GM18858 (cell line): Measurements from ENCODE around the gene TAF1B.
"Not testable (repeated sequence)": the region's sequence is repeated elsewhere in the genome, so short reads cannot be mapped to it uniquely, and the experiment has no call there.

Experiments used
- ATAC-seq: cut with Tn5 transposase; IDR thresholded peaks from one replicate; pipeline ENCODE4 v1.9.1; 2021; ENCODE audit not compliant: unreplicated experiment

The TAF1B gene

DNA sequence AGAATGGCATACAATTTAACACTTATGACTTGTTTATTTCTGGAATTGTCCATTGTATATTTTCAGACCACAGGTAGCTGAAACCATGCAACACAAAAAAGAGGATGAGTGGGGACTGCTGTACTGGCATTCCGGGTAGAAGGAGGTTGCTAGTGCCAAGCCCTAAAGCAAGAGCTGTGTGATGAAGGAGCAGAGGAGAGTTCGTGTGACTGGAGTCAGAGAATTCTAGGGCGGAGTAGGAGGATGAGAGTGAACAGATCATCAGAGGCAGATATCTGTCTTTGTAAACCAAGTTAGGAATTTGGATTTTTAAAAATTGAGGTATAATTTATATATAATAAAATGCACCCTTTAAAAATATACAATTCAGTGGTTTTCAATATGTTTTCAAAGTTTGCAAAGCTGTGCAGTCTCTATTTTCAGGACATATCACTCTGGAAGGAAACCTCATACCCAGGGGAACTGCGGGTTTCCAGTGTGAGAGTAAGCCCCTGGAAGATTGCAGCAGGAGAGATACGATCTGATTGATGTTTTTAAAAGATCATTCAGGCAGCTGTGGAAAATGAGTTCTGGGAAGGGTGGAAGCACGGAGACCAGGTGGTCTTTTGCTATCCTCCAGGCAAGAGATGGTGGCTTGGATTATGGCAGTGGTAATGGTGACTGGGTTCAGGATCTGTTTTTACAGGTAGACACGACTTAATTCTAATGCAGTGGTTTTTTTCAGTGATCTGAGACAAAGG lies 36.4 kb downstream of the TAF1B start:
- ATAC-seq: no peak

GRCh38 chr2:9883897-9884296 lies 40.6 kb downstream of the TAF1B start:
- no peak for ATAC-seq

GRCh38 chr2:9884436-9884835 lies 41.2 kb downstream of the TAF1B start:
- ATAC-seq: no peak

DNA sequence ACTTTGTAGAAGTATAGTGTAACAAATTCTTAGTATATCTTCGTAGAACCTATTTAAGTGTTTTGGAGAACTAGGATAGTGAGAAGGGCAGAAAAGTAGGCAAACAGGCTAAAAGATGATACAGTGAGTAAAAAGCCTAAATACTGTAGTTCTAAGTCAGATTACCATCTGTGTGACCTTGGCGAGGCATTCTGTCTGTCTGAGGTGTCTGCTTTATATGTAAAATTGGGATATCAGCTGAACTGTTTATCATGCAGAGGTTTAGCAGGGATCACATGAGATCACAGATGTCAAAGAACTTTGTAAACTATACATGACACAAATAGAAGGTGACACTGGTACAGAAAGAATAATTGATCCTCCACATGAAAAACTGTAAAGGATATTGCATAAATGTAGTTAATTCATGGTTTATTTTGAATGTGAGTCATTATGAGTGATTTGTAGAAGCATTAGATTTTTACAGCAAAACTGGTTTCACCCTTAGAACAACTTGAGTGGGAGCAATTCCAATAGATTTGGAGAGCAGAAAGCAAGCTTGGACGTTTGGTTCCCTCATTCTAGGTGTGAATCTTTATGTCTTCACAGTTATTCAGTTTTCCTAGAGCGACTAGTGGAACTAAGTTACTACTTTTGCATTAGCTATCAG lies 41.9 kb downstream of the TAF1B start:
- ATAC-seq: no peak

DNA sequence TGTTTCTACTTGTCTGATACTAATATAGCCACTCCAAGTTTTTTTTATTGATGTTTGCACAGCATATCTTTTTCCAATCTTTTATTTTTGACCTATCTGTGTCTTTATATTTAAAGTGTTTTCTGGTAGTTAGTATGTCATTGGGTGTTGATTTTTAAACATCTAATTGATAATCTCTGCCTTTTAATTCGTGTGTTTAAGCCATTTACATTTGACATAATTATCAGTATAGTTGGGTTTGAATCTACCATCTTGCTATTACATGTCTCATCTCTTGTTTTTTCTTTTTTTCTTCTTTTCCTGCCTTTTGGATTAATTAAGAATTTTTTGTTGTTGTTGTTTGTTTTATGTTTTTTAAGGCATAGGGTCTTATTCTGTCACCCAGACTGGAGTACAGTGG lies 44.2 kb downstream of the TAF1B start:
- no peak for ATAC-seq

GRCh38 chr2:9889812-9890261 lies 46.6 kb downstream of the TAF1B start:
- ATAC-seq: no peak

GRCh38 chr2:9892236-9892635 lies 49.0 kb downstream of the TAF1B start:
- no peak for ATAC-seq

DNA sequence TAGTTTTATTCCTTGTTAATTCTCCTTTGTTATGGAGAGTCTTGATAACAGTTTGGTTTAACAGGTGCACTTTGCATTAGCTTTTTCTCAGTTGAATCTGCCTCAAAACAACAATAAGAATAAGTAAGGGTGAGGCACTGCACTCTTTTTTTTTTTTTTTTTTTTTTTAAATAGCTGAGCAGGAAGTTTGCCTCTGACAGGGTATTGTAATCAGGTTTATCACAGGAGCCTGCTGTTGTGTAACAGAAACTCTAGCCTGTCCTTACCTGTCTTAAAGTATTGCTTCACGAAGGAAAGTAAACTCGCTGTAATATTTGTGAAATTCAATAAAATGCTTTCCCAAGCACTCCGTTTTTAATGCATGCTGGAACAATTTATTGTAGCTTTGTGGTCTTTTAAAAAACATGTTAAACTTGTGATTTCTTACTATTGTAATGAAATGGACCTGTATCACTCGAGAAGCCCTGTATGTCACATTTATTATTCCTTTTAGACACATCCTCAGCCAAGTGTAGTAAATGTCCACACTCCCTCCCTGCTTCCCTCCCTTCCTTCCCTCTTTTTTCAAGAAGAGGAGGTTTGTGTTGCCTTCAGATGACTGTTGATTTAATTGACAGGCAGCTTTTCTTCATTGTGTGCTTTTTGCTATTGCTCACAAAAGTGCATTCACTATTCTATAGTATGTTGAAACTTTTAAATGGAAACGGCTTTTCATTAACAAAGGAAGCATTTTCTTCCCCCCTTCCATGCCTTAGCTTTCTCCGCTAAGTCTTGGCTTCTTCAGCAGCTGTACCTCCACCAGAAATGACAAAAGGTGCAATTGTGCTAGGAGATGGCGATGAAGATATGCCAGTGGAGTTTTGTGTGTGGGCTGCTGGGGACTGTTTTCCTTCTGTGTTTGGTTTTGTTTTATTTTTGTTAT lies 52.7 kb downstream of the TAF1B start:
- no peak for ATAC-seq

GRCh38 chr2:9897331-9897737 lies 54.1 kb downstream of the TAF1B start:
- ATAC-seq: peak; percentile 53

GRCh38 chr2:9897846-9898245 lies 54.6 kb downstream of the TAF1B start:
- no peak for ATAC-seq

DNA sequence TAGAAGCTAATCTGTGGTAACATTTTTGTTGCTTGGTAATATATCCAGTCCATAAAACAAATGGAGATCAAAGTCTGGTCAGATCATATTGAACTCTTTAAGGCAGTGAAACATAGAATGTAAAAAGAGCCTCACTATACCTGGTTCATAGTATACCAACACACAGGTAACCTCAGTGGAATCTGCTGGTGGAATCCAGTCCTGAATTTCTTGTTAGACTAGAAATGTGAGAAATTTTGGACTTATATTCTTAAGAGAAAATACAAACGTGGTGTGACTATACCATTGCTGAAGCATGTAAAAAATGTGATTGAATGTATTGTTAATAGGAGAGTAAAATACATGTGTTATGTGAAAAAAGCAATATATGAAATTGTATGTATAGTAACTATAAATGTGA lies 62.1 kb downstream of the TAF1B start:
- no peak for ATAC-seq

DNA sequence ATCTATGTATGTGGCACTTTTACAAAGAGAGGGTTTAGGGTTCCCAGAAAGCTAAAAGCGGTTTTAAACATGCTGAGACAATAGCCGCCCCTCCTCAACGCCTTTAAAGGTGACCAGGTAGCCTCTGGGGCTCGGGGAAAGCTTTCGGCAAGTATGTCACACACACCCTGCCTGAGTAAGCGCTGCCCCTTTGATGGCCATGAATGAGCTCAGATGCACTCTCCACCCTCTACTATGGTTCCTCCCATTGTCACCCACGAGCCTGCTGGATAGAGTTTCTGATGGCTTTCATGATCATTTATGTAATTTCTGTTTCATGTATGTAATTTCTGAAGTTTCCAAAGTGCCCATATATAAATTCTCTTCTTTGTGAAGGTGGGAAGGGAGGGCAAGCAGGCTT lies 64.1 kb downstream of the TAF1B start:
- no peak for ATAC-seq

GRCh38 chr2:9908639-9909038 lies 65.4 kb downstream of the TAF1B start:
- no peak for ATAC-seq

GRCh38 chr2:9909106-9909505 lies 65.8 kb downstream of the TAF1B start:
- no peak for ATAC-seq

DNA sequence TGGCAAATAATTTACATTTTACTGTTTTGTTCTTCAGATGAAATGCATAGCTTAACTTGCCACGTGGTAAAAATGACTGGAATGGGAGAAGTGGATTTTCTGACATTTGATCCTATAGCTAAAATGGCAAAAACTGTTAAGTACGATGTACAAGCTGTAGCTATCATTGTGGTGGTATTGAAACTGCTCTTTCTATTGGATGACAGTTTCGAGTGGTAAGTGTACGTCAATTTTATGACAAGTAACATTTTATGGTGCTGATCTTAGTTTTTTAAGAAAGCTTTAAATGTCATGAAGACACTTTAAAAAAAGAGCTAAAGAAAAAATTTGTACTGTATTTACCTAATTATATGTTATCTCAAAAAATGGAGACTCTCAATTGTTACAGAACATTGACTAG lies 67.4 kb downstream of the TAF1B start:
- ATAC-seq: no peak

- no peak for ATAC-seq
Measured at GRCh38 chr2:9912468-9912867, 69.2 kb downstream of the TAF1B start.

- ATAC-seq: peak; percentile 99
Measured at GRCh38 chr2:9914384-9915065, 71.3 kb downstream of the TAF1B start.

DNA sequence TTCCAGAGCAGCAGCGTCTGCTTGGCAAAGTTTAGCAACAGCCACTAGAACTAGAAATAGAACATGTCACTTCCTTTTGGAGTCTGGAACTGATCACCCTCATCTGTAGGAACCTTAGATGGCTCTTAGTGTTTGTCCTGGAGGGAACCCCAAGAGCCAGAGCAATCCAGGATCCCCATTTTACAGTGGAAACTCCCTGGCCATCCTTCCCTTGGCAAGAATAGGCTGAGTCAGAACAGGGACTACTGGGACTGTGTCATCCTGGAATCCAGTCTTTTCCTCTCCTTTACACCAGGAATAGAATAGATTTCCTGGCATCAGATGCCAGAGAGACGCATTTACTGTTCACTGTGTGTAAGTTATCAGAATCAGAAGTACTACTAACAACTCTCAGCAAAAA lies 75.0 kb downstream of the TAF1B start:
- ATAC-seq: no peak

DNA sequence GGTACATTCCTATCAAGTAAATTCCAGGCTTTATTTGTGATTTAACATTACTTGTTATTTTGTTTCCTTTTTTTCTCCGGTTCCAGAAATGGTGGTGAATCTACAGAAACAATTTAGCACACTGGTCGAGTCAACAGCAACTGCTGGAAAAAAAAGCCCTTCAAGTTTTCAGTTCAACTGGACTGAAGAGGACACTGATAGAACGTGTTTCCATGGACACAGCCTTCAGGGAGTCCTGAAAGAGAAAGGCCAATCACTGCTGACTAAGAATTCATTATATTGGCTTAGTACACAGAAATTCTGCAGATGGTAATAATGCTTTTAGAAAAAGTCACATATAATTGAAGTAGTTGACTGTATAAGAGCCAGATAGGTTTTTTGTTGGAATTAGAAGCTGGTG lies 76.2 kb downstream of the TAF1B start:
- ATAC-seq: no peak

DNA sequence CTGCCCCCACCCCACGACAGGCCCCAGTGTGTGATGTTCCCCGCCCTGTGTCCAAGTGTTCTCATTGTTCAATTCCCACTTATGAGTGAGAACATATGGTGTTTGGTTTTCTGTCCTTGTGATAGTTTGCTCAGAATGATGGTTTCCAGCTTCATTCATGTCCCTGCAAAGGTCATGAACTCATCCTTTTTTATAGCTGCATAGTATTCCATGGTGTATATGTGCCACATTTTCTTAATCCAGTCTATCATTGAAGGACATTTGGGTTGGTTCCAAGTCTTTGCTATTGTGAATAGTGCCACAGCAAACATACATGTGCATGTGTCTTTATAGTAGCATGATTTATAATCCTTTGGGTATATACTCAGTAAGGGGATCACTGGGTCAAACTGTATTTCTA lies 83.7 kb downstream of the TAF1B start:
- ATAC-seq: not testable (repeated sequence)

DNA sequence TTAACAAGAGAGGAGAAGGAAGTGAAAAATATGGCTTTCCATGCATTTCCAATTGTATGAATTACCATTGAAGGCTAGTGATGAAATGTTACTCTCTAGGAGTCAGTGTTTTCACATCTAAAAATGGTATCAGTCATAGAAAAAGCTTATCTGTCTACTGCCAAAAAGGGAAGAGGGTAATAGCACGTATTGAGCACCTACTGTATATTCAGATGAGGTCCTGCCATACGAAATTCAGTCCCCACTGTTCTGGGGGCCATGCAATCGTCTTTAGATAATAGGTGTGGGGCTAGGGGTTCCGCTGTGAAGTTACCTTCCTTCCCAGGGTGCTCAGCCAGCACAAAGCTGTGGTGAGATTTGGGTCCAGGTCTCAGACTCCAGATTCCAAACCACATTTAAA lies 94.0 kb downstream of the TAF1B start:
- no peak for ATAC-seq
